ENCODE results near the gene HERC3.

DNA sequence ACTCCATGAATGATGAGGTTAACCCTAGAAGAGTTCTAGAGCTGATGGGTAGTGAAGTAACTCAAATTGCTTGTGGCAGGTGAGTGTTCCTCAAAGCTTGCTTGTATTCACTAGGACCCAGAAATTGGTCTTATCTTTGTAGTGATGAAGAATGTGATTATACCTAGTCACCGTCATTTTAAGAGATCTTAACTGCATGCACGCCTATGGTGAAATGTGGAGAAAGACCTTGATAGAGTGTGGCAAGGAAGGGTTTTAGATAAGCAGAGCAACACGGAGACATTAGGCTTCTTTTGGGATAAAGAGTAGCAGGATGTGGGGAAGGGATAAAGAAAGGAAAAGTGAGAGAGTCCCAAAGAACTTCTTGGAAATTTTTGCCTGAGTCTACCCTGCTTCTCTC, 62.9 kb downstream of the HERC3 start:
- TF ChIP-seq GATA2 (IDR thresholded peaks at IDR 0.05; ENCODE audit: low read depth, low read length): no peak
- TF ChIP-seq GATA3 (IDR thresholded peaks at IDR 0.05; ENCODE audit: low read depth, low read length): no peak

All from SH-SY5Y (cell line).